Colonic mucosa (tissue), 4 donors: ENCODE data around the gene CACNG6. TPM values are rescaled to one million over a fixed set of nuclear protein-coding genes. Genes with fewer than 3 reads are reported as not detected.
"Not testable (repeated sequence)": the region's sequence is repeated elsewhere in the genome, so short reads cannot be mapped to it uniquely, and the experiment has no call there.

Experiments
- DNase-seq: peaks from one replicate; pipeline ENCODE4 v3.0.0-alpha.2; 2020
- H3K27ac ChIP-seq: fragments of 200-600 bp; one replicate; pipeline ENCODE4 v1.8.0; 2021
- H3K27me3 ChIP-seq: fragments of 200-600 bp; one replicate; pipeline ENCODE4 v1.8.0; 2021
- H3K36me3 ChIP-seq: fragments of 200-600 bp; one replicate; pipeline ENCODE4 v1.8.0; 2021
- H3K4me1 ChIP-seq: fragments of 200-600 bp; one replicate; pipeline ENCODE4 v1.8.0; 2021; ENCODE audit warnings: mild to moderate bottlenecking
- H3K4me3 ChIP-seq: fragments of 200-600 bp; one replicate; pipeline ENCODE4 v1.8.0; 2021
- H3K9ac ChIP-seq, 2 donors: one replicate each; pipeline ENCODE4 v1.7.0; 2013; ENCODE audit warnings: control low read depth in 2 of 2, low read depth in 2 of 2, low read length in 2 of 2
- H3K9me3 ChIP-seq: fragments of 200-600 bp; one replicate; pipeline ENCODE4 v1.8.0; 2021
- CTCF ChIP-seq: fragments of 200-600 bp; IDR thresholded peaks from one replicate; pipeline ENCODE4 v1.8.0; 2022; ENCODE audit warnings: antibody characterized with exemption, mild to moderate bottlenecking
- intact Hi-C: fragments of 100-400 bp; cut with DNase I; formaldehyde crosslinking; loops from one replicate; pipeline ENCODE4 v1.14.1; 2022
- total RNA-seq, 2 donors: library from RNA; stranded (reverse); fragmentation: NEBNext Ultra II Directional in 1 of 2; extraction: Animal tissue kit (Norgen Biotek cat#: 25700) in 1 of 2; gene quantifications; one replicate each; pipeline ENCODE4 v1.2.1, GENCODE V29; 2021
- donor health status: healthy.
- donor health status: DM: no; HTN: no; CAD: no.
- donor health status: DM: no; HTN: no; CAD: no.

Gene CACNG6
- total RNA-seq, 2 donors from 2014 or later: not detected

DNA sequence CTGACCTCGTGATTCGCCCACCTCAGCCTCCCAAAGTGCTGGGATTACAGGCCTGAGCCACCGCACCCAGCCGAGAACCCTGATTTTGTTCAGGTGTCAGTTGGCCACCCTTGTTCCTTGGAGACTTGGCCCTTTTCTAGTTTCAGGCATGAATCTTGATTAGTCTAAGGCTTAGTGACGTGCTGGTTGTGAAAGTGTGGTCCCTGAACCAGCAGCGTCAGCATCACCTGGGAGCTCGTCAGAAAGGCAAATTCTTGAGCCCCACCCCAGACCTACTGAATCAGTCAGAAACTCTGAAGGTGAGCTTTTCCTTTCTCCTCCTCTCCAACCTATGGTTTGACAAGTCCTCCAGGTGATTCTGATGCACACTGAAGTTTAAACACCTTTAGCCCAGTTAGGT lies 35.2 kb downstream of the CACNG6 start:
- Histone ChIP-seq H3K27me3 (no peaks in the 10 kb centered on the region), H3K27ac (no peak overlapping the region), H3K9ac (no peak overlapping the region), H3K9me3 (no peaks in the 10 kb centered on the region), H3K36me3 (no peaks in the 10 kb centered on the region), H3K4me3 (no peak overlapping the region), H3K4me1 (no peaks in the 10 kb centered on the region)
- no peak for TF ChIP-seq CTCF
- DNase-seq: no peak
- intact Hi-C loops: loop anchor here (10.0 kb wide), 1 partner anchor 222 kb away; no protein-coding TSS in a partner anchor

GRCh38 chr19:54029301-54029700 lies 37.9 kb downstream of the CACNG6 start:
- no peak overlapping the region for H3K9ac ChIP-seq
- no peak overlapping the region for H3K4me3 ChIP-seq
- no peaks in the 10 kb centered on the region for H3K36me3 ChIP-seq
- no peaks in the 10 kb centered on the region for H3K27me3 ChIP-seq
- intact Hi-C loops: loop anchor here (10.0 kb wide), 1 partner anchor 224 kb away; no protein-coding TSS in a partner anchor
- TF ChIP-seq CTCF: no peak
- no peak overlapping the region for H3K27ac ChIP-seq
- no peak for DNase-seq
- H3K4me1 ChIP-seq: no peaks in the 10 kb centered on the region
- no peaks in the 10 kb centered on the region for H3K9me3 ChIP-seq

DNA sequence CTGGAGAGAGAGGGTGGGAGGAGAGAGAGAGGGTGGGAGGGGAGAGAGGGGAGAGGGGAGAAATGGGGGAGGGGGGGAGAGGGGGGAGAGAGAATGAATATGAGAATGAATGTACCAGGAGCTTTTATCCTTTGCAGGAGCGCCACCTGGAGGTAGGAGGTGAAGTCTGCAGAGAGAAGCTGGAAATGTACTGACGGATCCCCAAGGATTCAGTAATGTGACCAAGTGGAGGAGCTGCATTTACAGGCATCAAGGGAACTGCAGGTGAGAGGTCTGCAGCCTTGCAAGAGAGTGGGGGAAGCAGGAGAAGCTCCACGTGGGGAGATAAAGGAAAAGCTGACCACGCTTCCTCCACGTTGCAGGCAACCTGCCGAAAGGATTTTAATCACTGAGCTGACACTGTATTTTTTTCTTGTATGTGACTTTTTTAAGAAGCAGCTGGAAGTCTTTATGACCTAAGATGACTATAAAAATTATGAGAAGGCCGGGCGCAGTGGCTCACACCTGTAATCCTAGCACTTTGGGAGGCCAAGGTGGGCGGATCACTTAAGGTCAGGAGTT lies 38.6 kb downstream of the CACNG6 start:
- Histone ChIP-seq H3K9me3 (no peaks in the 10 kb centered on the region), H3K27me3 (no peaks in the 10 kb centered on the region), H3K4me1 (no peaks in the 10 kb centered on the region), H3K4me3 (no peak overlapping the region), H3K9ac (no peak overlapping the region), H3K36me3 (no peaks in the 10 kb centered on the region), H3K27ac (no peak overlapping the region)
- DNase-seq: peak; percentile 62
- intact Hi-C loops: loop anchor here (10.0 kb wide), 1 partner anchor 225 kb away; no protein-coding TSS in a partner anchor
- peak; percentile 39 for TF ChIP-seq CTCF

DNA sequence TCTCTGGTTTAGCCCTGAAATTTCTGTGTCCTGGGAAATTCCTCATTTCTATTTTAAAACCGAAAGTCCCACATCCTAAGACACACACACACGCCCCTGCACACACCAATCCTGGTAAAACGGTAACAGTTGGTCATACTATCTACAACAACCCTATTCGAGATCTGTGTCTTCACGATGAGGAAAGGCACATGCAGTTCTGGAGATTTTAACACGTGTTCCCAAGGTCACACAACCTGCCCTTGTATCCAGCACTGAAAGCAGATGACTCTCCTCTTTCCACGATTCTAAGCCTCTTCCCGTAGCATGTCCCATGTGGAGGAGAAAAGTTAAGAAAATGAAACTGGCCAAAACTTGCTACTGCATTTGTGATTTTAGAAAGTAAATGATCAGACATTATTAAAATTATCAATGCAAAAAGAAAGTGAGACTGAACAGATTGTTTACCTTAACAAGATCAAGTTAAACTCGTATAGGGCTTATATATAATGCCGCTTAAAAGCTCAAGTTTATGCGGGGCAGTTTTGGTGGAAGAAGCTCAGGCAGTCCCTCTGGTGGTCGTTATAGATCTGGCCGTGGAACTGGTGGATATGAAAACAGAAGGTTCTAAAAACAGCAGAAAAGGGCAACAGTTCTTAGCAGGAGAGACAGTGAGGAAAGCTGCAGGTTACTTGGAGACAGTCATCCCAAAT lies 39.6 kb downstream of the CACNG6 start:
- no peak overlapping the region for H3K27ac ChIP-seq
- H3K4me3 ChIP-seq: no peak overlapping the region
- H3K9ac ChIP-seq: no peak overlapping the region
- no peaks in the 10 kb centered on the region for H3K27me3 ChIP-seq
- H3K36me3 ChIP-seq: no peaks in the 10 kb centered on the region
- DNase-seq: no peak
- TF ChIP-seq CTCF: no peak
- no peaks in the 10 kb centered on the region for H3K9me3 ChIP-seq
- H3K4me1 ChIP-seq: no peaks in the 10 kb centered on the region
- intact Hi-C loops: no loop called here

- H3K4me1 ChIP-seq: no peaks in the 10 kb centered on the region
- H3K27me3 ChIP-seq: no peaks in the 10 kb centered on the region
- H3K27ac ChIP-seq: no peak overlapping the region
- no peak for TF ChIP-seq CTCF
- no peaks in the 10 kb centered on the region for H3K36me3 ChIP-seq
- no peak overlapping the region for H3K4me3 ChIP-seq
- H3K9ac ChIP-seq: no peak overlapping the region
- H3K9me3 ChIP-seq: no peaks in the 10 kb centered on the region
- intact Hi-C loops: no loop called here
- no peak for DNase-seq
Measured at GRCh38 chr19:54035215-54036178, 44.1 kb downstream of the CACNG6 start.

DNA sequence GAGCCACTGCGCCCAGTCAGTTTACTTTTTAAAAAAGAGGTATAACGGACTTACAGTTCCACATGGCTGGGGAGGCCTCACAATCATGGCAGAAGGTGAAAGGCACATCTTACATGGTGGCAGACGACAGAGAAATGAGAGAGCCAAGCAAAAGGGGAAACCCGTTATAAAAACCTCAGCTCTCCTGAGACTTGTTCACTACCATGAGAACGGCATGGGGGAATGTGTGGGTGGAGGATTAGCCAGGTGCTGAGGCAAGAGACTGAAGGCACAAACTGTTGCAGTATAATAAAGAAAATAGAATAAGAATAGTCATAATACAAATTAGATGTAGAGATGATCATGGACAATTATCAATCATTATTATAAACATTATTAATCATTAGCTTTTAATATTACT lies 45.1 kb downstream of the CACNG6 start:
- H3K27ac ChIP-seq, H3K27me3 ChIP-seq, H3K9me3 ChIP-seq, intact Hi-C loops, H3K9ac ChIP-seq, H3K36me3 ChIP-seq, DNase-seq, H3K4me3 ChIP-seq, H3K4me1 ChIP-seq: not testable (repeated sequence)
